Caco-2 (cell line): ENCODE data around the gene PRDM2. TPM values are rescaled to one million over a fixed set of nuclear protein-coding genes. Genes with fewer than 3 reads are reported as not detected.
A peak's percentile ranks its signal among the peaks of the same experiment; 100 is the strongest.

Experiments
- BruUV-seq: library from RNA; stranded (reverse); fragments of 400-500 nt; replicated peaks from 2 replicates; lab custom pipeline; 2021; lab: Mats Ljungman, UMichigan
- CTCF ChIA-PET: fragments of 300-600 bp; sonication (Branson Sonifier 250); formaldehyde crosslinking; loops from one replicate; lab custom pipeline; 2022; ENCODE audit warnings: antibody characterized with exemption; lab: Charles Lee
- POLR2A ChIA-PET: fragments of 300-600 bp; sonication (Branson Sonifier 250); formaldehyde crosslinking; loops from one replicate; lab custom pipeline; 2022; ENCODE audit warnings: antibody characterized with exemption; lab: Charles Lee
- DNase-seq, 2 experiments: peaks; one replicate each; pipeline versions ENCODE4 v3.0.0 to v3.0.0-alpha.2; 2020 to 2022
- H3K27me3 ChIP-seq: replicated peaks from 2 replicates; pipeline ENCODE4 v1.6.0; 2011; ENCODE audit warnings: low read length; ENCODE audit not compliant: control insufficient read depth, insufficient read depth
- H3K36me3 ChIP-seq: 2 replicates; pipeline ENCODE4 v1.5.1; 2011; ENCODE audit warnings: low read length; ENCODE audit not compliant: control insufficient read depth, insufficient read depth
- H3K4me1 ChIP-seq: fragments of 250-450 bp; sonication (Bioruptor Pico); 2 replicates; pipeline ENCODE4 v1.5.1; 2020; ENCODE audit warnings: mild to moderate bottlenecking
- H3K4me3 ChIP-seq: 2 replicates; pipeline ENCODE4 v1.5.1; 2011; ENCODE audit warnings: low read depth, mild to moderate bottlenecking, control low read depth, low read length
- H3K9me3 ChIP-seq: fragments of 250-450 bp; sonication (Bioruptor Pico); 2 replicates; pipeline ENCODE4 v1.5.1; 2020; ENCODE audit warnings: mild to moderate bottlenecking, moderate library complexity
- H3K27ac Mint-ChIP-seq: one replicate; pipeline ENCODE4 v1.8.0; 2022; ENCODE audit warnings: mixed read lengths; ENCODE audit not compliant: unreplicated experiment
- H3K27me3 Mint-ChIP-seq: one replicate; pipeline ENCODE4 v1.8.0; 2022; ENCODE audit warnings: mixed read lengths; ENCODE audit not compliant: insufficient read depth, unreplicated experiment
- H3K36me3 Mint-ChIP-seq: one replicate; pipeline ENCODE4 v1.8.0; 2022; ENCODE audit warnings: mild to moderate bottlenecking, mixed read lengths; ENCODE audit not compliant: insufficient read depth, unreplicated experiment
- H3K4me1 Mint-ChIP-seq: one replicate; pipeline ENCODE4 v1.8.0; 2022; ENCODE audit warnings: low read depth, mixed read lengths; ENCODE audit not compliant: unreplicated experiment
- H3K4me3 Mint-ChIP-seq: one replicate; pipeline ENCODE4 v1.8.0; 2022; ENCODE audit warnings: mild to moderate bottlenecking, moderate library complexity, mixed read lengths; ENCODE audit not compliant: unreplicated experiment
- H3K9me3 Mint-ChIP-seq: one replicate; pipeline ENCODE4 v1.8.0; 2022; ENCODE audit warnings: mixed read lengths; ENCODE audit not compliant: unreplicated experiment
- intact Hi-C: fragments of 100-400 bp; cut with micrococcal nuclease; formaldehyde crosslinking; loops from one replicate; pipeline ENCODE4 v1.10.0; 2022; ENCODE audit not compliant: unreplicated experiment
- total RNA-seq: library from RNA; stranded (reverse); gene quantifications from 2 replicates; pipeline ENCODE4 v1.2.3, GENCODE V29; 2022
- TF ChIP-seq, protein P1 (sequence below), 2 experiments: fragments of 200-600 bp in 1 of 2; IDR thresholded peaks; 1 replicate in 1 of 2; 2 replicates in 1 of 2; pipeline versions ENCODE4 v1.5.1 to v1.8.0; 2011 to 2022; ENCODE audit warnings: antibody characterized with exemption in 1 of 2, control low read depth in 1 of 2, inconsistent platforms in 1 of 2, low read depth in 1 of 2, low read length in 1 of 2, mild to moderate bottlenecking in 1 of 2, moderate library complexity in 1 of 2; ENCODE audit not compliant: insufficient read depth in 1 of 2, severe bottlenecking in 1 of 2, unreplicated experiment in 1 of 2

Gene PRDM2
- total RNA-seq, 1 experiment from 2014 or later, result 32.7 TPM

- DNase-seq, result no peak
- Mint-ChIP-seq H3K9me3 (no peaks in the 10 kb centered on the region), H3K36me3 (no peaks in the 10 kb centered on the region), H3K4me1 (peaks cover 7% of the 10 kb centered on the region), H3K4me3 (no peak overlapping the region), H3K27me3 (no peaks in the 10 kb centered on the region), H3K27ac (no peak overlapping the region)
- Histone ChIP-seq H3K36me3 (no peaks in the 10 kb centered on the region), H3K4me1 (no peaks in the 10 kb centered on the region; the same call in 1 of the 2 replicates), H3K4me3 (no peak overlapping the region), H3K9me3 (no peaks in the 10 kb centered on the region), H3K27me3 (no peaks in the 10 kb centered on the region)
- ChIA-PET POLR2A (interaction anchor here (0.5 to 1.0 kb wide), 2 partner anchors 42 to 95 kb away, joined by 3 to 5 read pairs; no protein-coding TSS in a partner anchor), CTCF (no interaction called here)
- intact Hi-C loops, result no loop called here
- no TSS peak for BruUV-seq
- TF ChIP-seq, protein P1, sequence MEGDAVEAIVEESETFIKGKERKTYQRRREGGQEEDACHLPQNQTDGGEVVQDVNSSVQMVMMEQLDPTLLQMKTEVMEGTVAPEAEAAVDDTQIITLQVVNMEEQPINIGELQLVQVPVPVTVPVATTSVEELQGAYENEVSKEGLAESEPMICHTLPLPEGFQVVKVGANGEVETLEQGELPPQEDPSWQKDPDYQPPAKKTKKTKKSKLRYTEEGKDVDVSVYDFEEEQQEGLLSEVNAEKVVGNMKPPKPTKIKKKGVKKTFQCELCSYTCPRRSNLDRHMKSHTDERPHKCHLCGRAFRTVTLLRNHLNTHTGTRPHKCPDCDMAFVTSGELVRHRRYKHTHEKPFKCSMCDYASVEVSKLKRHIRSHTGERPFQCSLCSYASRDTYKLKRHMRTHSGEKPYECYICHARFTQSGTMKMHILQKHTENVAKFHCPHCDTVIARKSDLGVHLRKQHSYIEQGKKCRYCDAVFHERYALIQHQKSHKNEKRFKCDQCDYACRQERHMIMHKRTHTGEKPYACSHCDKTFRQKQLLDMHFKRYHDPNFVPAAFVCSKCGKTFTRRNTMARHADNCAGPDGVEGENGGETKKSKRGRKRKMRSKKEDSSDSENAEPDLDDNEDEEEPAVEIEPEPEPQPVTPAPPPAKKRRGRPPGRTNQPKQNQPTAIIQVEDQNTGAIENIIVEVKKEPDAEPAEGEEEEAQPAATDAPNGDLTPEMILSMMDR (IDR thresholded peaks at IDR 0.05; ENCODE audit: insufficient read depth in 1 of 2, low read depth in 1 of 2, low read length in 1 of 2, severe bottlenecking in 1 of 2, unreplicated experiment in 1 of 2), result no peak
These were observed 7.2 kb downstream of the PRDM2 start for GRCh38 chr1:13707164-13707563.

GRCh38 chr1:13708380-13708982 lies 8.5 kb downstream of the PRDM2 start:
- POLR2A ChIA-PET, result no interaction called here
- peak in 1 of 2 experiments; percentile 15 for DNase-seq

GRCh38 chr1:13710086-13710485 lies 10.1 kb downstream of the PRDM2 start:
- no peaks in the 10 kb centered on the region for H3K36me3 Mint-ChIP-seq
- H3K27ac Mint-ChIP-seq, result no peak overlapping the region
- H3K4me1 Mint-ChIP-seq, result peaks cover 7% of the 10 kb centered on the region
- H3K27me3 ChIP-seq, result no peaks in the 10 kb centered on the region
- H3K4me1 ChIP-seq, result no peaks in the 10 kb centered on the region; the same call in 1 of the 2 replicates
- no TSS peak for BruUV-seq
- ChIA-PET POLR2A (no interaction called here), CTCF (no interaction called here)
- H3K9me3 Mint-ChIP-seq, result no peaks in the 10 kb centered on the region
- TF ChIP-seq, protein P1 (IDR thresholded peaks at IDR 0.05; ENCODE audit: insufficient read depth in 1 of 2, low read depth in 1 of 2, low read length in 1 of 2, severe bottlenecking in 1 of 2, unreplicated experiment in 1 of 2), result no peak
- H3K4me3 Mint-ChIP-seq, result no peak overlapping the region
- no peak overlapping the region for H3K4me3 ChIP-seq
- H3K36me3 ChIP-seq, result no peaks in the 10 kb centered on the region
- DNase-seq, result no peak
- no peaks in the 10 kb centered on the region for H3K27me3 Mint-ChIP-seq
- no peaks in the 10 kb centered on the region for H3K9me3 ChIP-seq
- intact Hi-C loops, result no loop called here

More at GRCh38 chr1:13708380-13708982, 8.5 kb downstream of the PRDM2 start:
- intact Hi-C loops, result no loop called here
- Mint-ChIP-seq H3K4me1 (peaks cover 7% of the 10 kb centered on the region), H3K36me3 (no peaks in the 10 kb centered on the region), H3K9me3 (no peaks in the 10 kb centered on the region), H3K4me3 (peak overlapping the region; percentile 65), H3K27me3 (no peaks in the 10 kb centered on the region), H3K27ac (peak overlapping the region; percentile 95)
- Histone ChIP-seq H3K4me1 (no peaks in the 10 kb centered on the region; the same call in 1 of the 2 replicates), H3K4me3 (no peak overlapping the region), H3K36me3 (no peaks in the 10 kb centered on the region), H3K9me3 (no peaks in the 10 kb centered on the region), H3K27me3 (no peaks in the 10 kb centered on the region)
- CTCF ChIA-PET, result no interaction called here
- TF ChIP-seq, protein P1 (IDR thresholded peaks at IDR 0.05; ENCODE audit: insufficient read depth in 1 of 2, low read depth in 1 of 2, low read length in 1 of 2, severe bottlenecking in 1 of 2, unreplicated experiment in 1 of 2), result no peak
- no TSS peak for BruUV-seq
